HG02970 (cell line): ENCODE results near the gene MED12L.

ENCODE experiments used
- ATAC-seq: cut with Tn5 transposase; IDR thresholded peaks from one replicate; pipeline ENCODE4 v1.9.1; 2021; ENCODE audit warnings: mild to moderate bottlenecking, moderate library complexity, moderate number of reproducible peaks; ENCODE audit not compliant: unreplicated experiment, low FRiP score

The MED12L gene

GRCh38 chr3:151394611-151395010 lies 309.1 kb downstream of the MED12L start:
- ATAC-seq = no peak

GRCh38 chr3:151395806-151396205 lies 310.3 kb downstream of the MED12L start:
- ATAC-seq = no peak

GRCh38 chr3:151398895-151399294 lies 313.4 kb downstream of the MED12L start:
- no peak for ATAC-seq

- ATAC-seq = no peak
Observed at GRCh38 chr3:151400341-151400740, 314.9 kb downstream of the MED12L start.

- no peak for ATAC-seq
Observed at GRCh38 chr3:151402349-151402748, 316.9 kb downstream of the MED12L start.

- ATAC-seq = no peak
Observed at GRCh38 chr3:151403246-151403645, 317.8 kb downstream of the MED12L start.

- no peak for ATAC-seq
Observed at GRCh38 chr3:151404316-151404715, 318.9 kb downstream of the MED12L start.

- ATAC-seq = no peak
Observed at GRCh38 chr3:151407928-151408327, 322.5 kb downstream of the MED12L start.

GRCh38 chr3:151410891-151411559 lies 325.6 kb downstream of the MED12L start:
- ATAC-seq = no peak

GRCh38 chr3:151412989-151413388 lies 327.5 kb downstream of the MED12L start:
- ATAC-seq = no peak

- no peak for ATAC-seq
Observed at GRCh38 chr3:151415289-151415688, 329.8 kb downstream of the MED12L start.

- no peak for ATAC-seq
Observed at GRCh38 chr3:151419806-151420205, 334.3 kb downstream of the MED12L start.

GRCh38 chr3:151421938-151422337 lies 336.5 kb downstream of the MED12L start:
- ATAC-seq = no peak

GRCh38 chr3:151423091-151423490 lies 337.6 kb downstream of the MED12L start:
- ATAC-seq = no peak

- ATAC-seq = no peak
Observed at GRCh38 chr3:151425627-151426340, 340.3 kb downstream of the MED12L start.

- no peak for ATAC-seq
Observed at GRCh38 chr3:151426341-151426657, 340.8 kb downstream of the MED12L start.

- ATAC-seq = no peak
Observed at GRCh38 chr3:151428386-151428785, 342.9 kb downstream of the MED12L start.

- no peak for ATAC-seq
Observed at GRCh38 chr3:151430821-151431484, 345.5 kb downstream of the MED12L start.

- ATAC-seq = no peak
Observed at GRCh38 chr3:151431940-151432339, 346.5 kb downstream of the MED12L start.

GRCh38 chr3:151432616-151433372 lies 347.3 kb downstream of the MED12L start:
- ATAC-seq = no peak
